WTC11 (cell line): ENCODE measurements around the gene KSR1. TPM values are rescaled to one million over a fixed set of nuclear protein-coding genes. Genes with fewer than 3 reads are reported as not detected.
"Not testable (repeated sequence)": the region's sequence is repeated elsewhere in the genome, so short reads cannot be mapped to it uniquely, and the experiment has no call there.

Experiments
- ATAC-seq: fragments of 200-7000 bp; cut with Tn5 transposase; 2 replicates; pipeline ENCODE4 v1.10.0; 2021; ENCODE audit warnings: mild to moderate bottlenecking, moderate library complexity
- CTCF ChIA-PET: fragments of 300-600 bp; sonication (Branson Sonifier 250); formaldehyde crosslinking; loops from one replicate; lab custom pipeline; 2021; ENCODE audit warnings: antibody characterized with exemption; lab: Charles Lee
- POLR2A ChIA-PET: fragments of 350-600 bp; sonication (Branson Sonifier 250); formaldehyde crosslinking; loops from one replicate; lab custom pipeline; 2021; ENCODE audit warnings: antibody characterized with exemption; lab: Charles Lee
- DNase-seq: peaks from one replicate; pipeline ENCODE4 v3.0.0; 2021; ENCODE audit warnings: low spot score
- H3K27ac Mint-ChIP-seq: 2 replicates; pipeline ENCODE4 v1.8.0; 2021; ENCODE audit warnings: mixed read lengths
- H3K27me3 Mint-ChIP-seq: 2 replicates; pipeline ENCODE4 v1.8.0; 2021; ENCODE audit warnings: low read depth, mild to moderate bottlenecking, moderate library complexity, mixed read lengths
- H3K36me3 Mint-ChIP-seq: 2 replicates; pipeline ENCODE4 v1.8.0; 2021; ENCODE audit warnings: mixed read lengths
- H3K4me1 Mint-ChIP-seq: 2 replicates; pipeline ENCODE4 v1.8.0; 2022; ENCODE audit warnings: mixed read lengths
- H3K4me3 Mint-ChIP-seq: 2 replicates; pipeline ENCODE4 v1.8.0; 2021; ENCODE audit warnings: mild to moderate bottlenecking, moderate library complexity, mixed read lengths
- H3K9me3 Mint-ChIP-seq: 2 replicates; pipeline ENCODE4 v1.8.0; 2021; ENCODE audit warnings: mixed read lengths
- ATF6 ChIP-seq: sonication (generic); formaldehyde crosslinking; IDR thresholded peaks from 2 replicates; pipeline ENCODE4 v1.8.1; 2023; ENCODE audit warnings: mild to moderate bottlenecking, missing genetic modification reagents
- ELF4 ChIP-seq: sonication (generic); formaldehyde crosslinking; IDR thresholded peaks from 2 replicates; pipeline ENCODE4 v1.8.1; 2022; ENCODE audit warnings: low read depth, mild to moderate bottlenecking, moderate library complexity, missing genetic modification reagents
- ERG ChIP-seq: fragments of 250-450 bp; sonication (Bioruptor Pico); IDR thresholded peaks from 2 replicates; pipeline ENCODE4 v1.8.0; 2021; ENCODE audit warnings: mild to moderate bottlenecking
- ESRRA ChIP-seq: sonication (generic); formaldehyde crosslinking; IDR thresholded peaks from 2 replicates; pipeline ENCODE4 v1.8.1; 2022; ENCODE audit warnings: mild to moderate bottlenecking, missing genetic modification reagents, borderline replicate concordance
- HMGA2 ChIP-seq: fragments of 250-450 bp; sonication (Bioruptor Pico); IDR thresholded peaks from 2 replicates; pipeline ENCODE4 v1.4.0; 2021; ENCODE audit warnings: mild to moderate bottlenecking, moderate library complexity
- MAX ChIP-seq: sonication (generic); formaldehyde crosslinking; IDR thresholded peaks from 2 replicates; pipeline ENCODE4 v1.8.0; 2022; ENCODE audit warnings: mild to moderate bottlenecking, missing genetic modification reagents
- ZBTB21 ChIP-seq: sonication (generic); formaldehyde crosslinking; IDR thresholded peaks from 2 replicates; pipeline ENCODE4 v1.8.1; 2023; ENCODE audit warnings: mild to moderate bottlenecking, missing genetic modification reagents, borderline replicate concordance
- ZNF121 ChIP-seq: sonication (generic); formaldehyde crosslinking; IDR thresholded peaks from 2 replicates; pipeline ENCODE4 v1.8.0; 2023; ENCODE audit warnings: missing genetic modification reagents
- total RNA-seq: library from RNA; stranded (reverse); gene quantifications from 3 replicates; pipeline ENCODE4 v1.2.3, GENCODE V29; 2021

The KSR1 gene
- total RNA-seq, 1 experiment from 2014 or later: 45.5 TPM

- H3K4me3 Mint-ChIP-seq, DNase-seq, H3K36me3 Mint-ChIP-seq, H3K9me3 Mint-ChIP-seq, H3K27ac Mint-ChIP-seq, ATAC-seq, H3K27me3 Mint-ChIP-seq, POLR2A ChIA-PET: not testable (repeated sequence)
- CTCF ChIA-PET: interaction anchor here (0.7 to 5.6 kb wide), 37 partner anchors 9 to 621 kb away, joined by 3 to 80 read pairs (median 5); partner anchors contain the start of genes KSR1 and LYRM9
- peaks cover 13% of the 10 kb centered on the region for H3K4me1 Mint-ChIP-seq
Measured at GRCh38 chr17:27655525-27656111, 199.4 kb downstream of the KSR1 start.

DNA sequence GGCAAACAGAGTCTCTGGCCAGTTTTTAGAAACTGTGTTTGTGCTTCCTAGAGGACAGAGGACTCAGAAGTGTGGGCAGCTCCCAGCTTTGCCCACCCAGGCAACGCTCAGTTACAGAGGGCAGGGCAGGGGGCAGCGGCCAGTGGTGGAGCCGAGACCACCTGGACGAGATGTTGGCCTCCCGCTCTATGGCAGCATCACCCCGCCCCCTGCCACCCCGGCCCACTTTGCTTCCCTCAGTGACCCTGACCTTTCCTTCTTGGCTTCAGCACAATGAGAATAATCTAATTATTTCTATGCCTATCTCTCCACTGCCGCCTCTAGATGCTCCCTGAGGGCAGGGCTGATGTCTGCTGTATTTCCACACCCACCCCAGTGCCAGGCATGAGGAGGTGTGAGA is 200.4 kb downstream of the KSR1 start:
- H3K27ac Mint-ChIP-seq, ATAC-seq, H3K27me3 Mint-ChIP-seq, H3K9me3 Mint-ChIP-seq, H3K36me3 Mint-ChIP-seq, H3K4me3 Mint-ChIP-seq, POLR2A ChIA-PET, DNase-seq: not testable (repeated sequence)
- CTCF ChIA-PET: interaction anchor here (1.1 to 3.2 kb wide), 5 partner anchors 92 to 224 kb away, joined by 4 to 80 read pairs (median 7); no protein-coding TSS in a partner anchor
- peaks cover 10% of the 10 kb centered on the region for H3K4me1 Mint-ChIP-seq

GRCh38 chr17:27657620-27658019 is 201.4 kb downstream of the KSR1 start:
- no peak for TF ChIP-seq ZNF121
- peak; percentile 34; the same call in 1 of the 2 replicates for TF ChIP-seq MAX (CRISPR knock-in tag)
- H3K36me3 Mint-ChIP-seq: no peaks in the 10 kb centered on the region
- ChIA-PET POLR2A (no interaction called here), CTCF (interaction anchor here (0.6 to 1.4 kb wide), 7 partner anchors 19 to 350 kb away, joined by 3 to 7 read pairs (median 3); no protein-coding TSS in a partner anchor)
- peaks cover 5% of the 10 kb centered on the region for H3K4me1 Mint-ChIP-seq
- no peaks in the 10 kb centered on the region; the same call in 1 of the 2 replicates for H3K27me3 Mint-ChIP-seq
- no peak overlapping the region for H3K27ac Mint-ChIP-seq
- ATAC-seq (no peak), DNase-seq (peak; percentile 40)
- H3K4me3 Mint-ChIP-seq: no peak overlapping the region
- H3K9me3 Mint-ChIP-seq: no peaks in the 10 kb centered on the region

DNA sequence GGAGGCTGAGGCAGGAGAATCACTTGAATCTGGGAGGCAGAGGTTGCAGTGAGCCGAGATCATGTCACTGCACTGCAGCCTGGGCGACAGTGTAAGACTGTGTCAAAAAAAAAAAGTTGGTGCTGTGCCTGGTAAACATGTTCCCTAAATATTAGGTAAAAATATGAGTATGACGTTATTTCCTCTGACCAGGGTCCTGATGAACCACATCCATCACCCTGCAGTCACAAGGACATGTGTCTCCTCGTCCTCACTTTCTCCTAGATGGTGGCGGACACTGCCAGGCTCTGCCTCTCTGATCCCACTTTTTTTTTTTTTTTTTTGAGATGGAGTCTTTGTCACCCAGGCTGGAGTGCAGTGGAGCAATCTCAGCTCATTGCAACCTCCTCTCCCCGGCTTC is 203.4 kb downstream of the KSR1 start:
- H3K9me3 Mint-ChIP-seq: no peaks in the 10 kb centered on the region
- H3K4me3 Mint-ChIP-seq: no peak overlapping the region
- DNase-seq (no peak), ATAC-seq (no peak)
- no peaks in the 10 kb centered on the region for H3K36me3 Mint-ChIP-seq
- POLR2A ChIA-PET: no interaction called here
- TF ChIP-seq HMGA2 (no peak), ZBTB21 (CRISPR knock-in tag) (no peak), ERG (CRISPR knock-in tag) (no peak), ATF6 (CRISPR knock-in tag) (no peak)
- CTCF ChIA-PET: no interaction called here
- H3K27ac Mint-ChIP-seq: no peak overlapping the region
- no peaks in the 10 kb centered on the region for H3K4me1 Mint-ChIP-seq
- no peaks in the 10 kb centered on the region; the same call in 1 of the 2 replicates for H3K27me3 Mint-ChIP-seq

- H3K4me3 Mint-ChIP-seq: no peak overlapping the region
- no peaks in the 10 kb centered on the region for H3K27me3 Mint-ChIP-seq
- no peaks in the 10 kb centered on the region for H3K36me3 Mint-ChIP-seq
- no peak for TF ChIP-seq ZNF121
- no peak for TF ChIP-seq ESRRA (CRISPR knock-in tag)
- TF ChIP-seq ELF4 (CRISPR knock-in tag): no peak
- TF ChIP-seq, all 79 proteins: peak for 0
- Mint-ChIP-seq H3K27ac (no peak overlapping the region), H3K4me1 (no peaks in the 10 kb centered on the region), H3K9me3 (no peaks in the 10 kb centered on the region)
- ChIA-PET CTCF (interaction anchor here (1.3 kb wide), 1 partner anchor 88 kb away, joined by 4 read pairs; no protein-coding TSS in a partner anchor), POLR2A (no interaction called here)
- no peak for DNase-seq
- ATAC-seq: no peak
Measured at GRCh38 chr17:27660436-27660835, 204.2 kb downstream of the KSR1 start.
